Smooth muscle cell (in vitro differentiated cells): ENCODE results near the gene PAM16. TPM values are rescaled to one million over a fixed set of nuclear protein-coding genes. Genes with fewer than 3 reads are reported as not detected.

Experiments used
- DNase-seq: peaks from one replicate; lab custom pipeline; 2025; ENCODE audit not compliant: unreplicated experiment; lab: John Stamatoyannopoulos, UW
- H2AFZ ChIP-seq: fragments of 200-600 bp; sonication (generic); 2 replicates; pipeline ENCODE4 v1.6.0; 2016; ENCODE audit warnings: antibody characterized with exemption, low read depth, mild to moderate bottlenecking
- H3F3A ChIP-seq: fragments of 200-600 bp; sonication (generic); 2 replicates; pipeline ENCODE4 v1.6.0; 2017; ENCODE audit warnings: antibody characterized with exemption, low read depth
- H3K27ac ChIP-seq: fragments of 200-600 bp; sonication (generic); 2 replicates; pipeline ENCODE4 v1.5.1; 2016; ENCODE audit warnings: low read depth, mild to moderate bottlenecking
- H3K27me3 ChIP-seq: fragments of 200-600 bp; sonication (generic); 2 replicates; pipeline ENCODE4 v1.6.1; 2016; ENCODE audit warnings: low read depth, mild to moderate bottlenecking
- H3K36me3 ChIP-seq: fragments of 200-600 bp; sonication (generic); 2 replicates; pipeline ENCODE4 v1.5.1; 2016; ENCODE audit warnings: low read depth
- H3K4me1 ChIP-seq: fragments of 200-600 bp; sonication (generic); 2 replicates; pipeline ENCODE4 v1.5.1; 2016; ENCODE audit warnings: low read depth
- H3K4me2 ChIP-seq: fragments of 200-600 bp; sonication (generic); 2 replicates; pipeline ENCODE4 v1.6.0; 2016; ENCODE audit warnings: mild to moderate bottlenecking
- H3K4me3 ChIP-seq: fragments of 200-600 bp; sonication (generic); 2 replicates; pipeline ENCODE4 v1.5.1; 2016; ENCODE audit warnings: mild to moderate bottlenecking
- H3K79me2 ChIP-seq: fragments of 200-600 bp; sonication (generic); 2 replicates; pipeline ENCODE4 v1.6.0; 2016; ENCODE audit warnings: low read depth, mild to moderate bottlenecking
- H3K9ac ChIP-seq: fragments of 200-600 bp; sonication (generic); 2 replicates; pipeline ENCODE4 v1.6.0; 2016; ENCODE audit warnings: low read depth
- H3K9me3 ChIP-seq: fragments of 200-600 bp; sonication (generic); replicated peaks from 2 replicates; pipeline ENCODE4 v1.5.1; 2016; ENCODE audit warnings: low read depth
- H4K20me1 ChIP-seq: fragments of 200-600 bp; sonication (generic); 2 replicates; pipeline ENCODE4 v1.6.0; 2016; ENCODE audit warnings: low read depth
- CTCF ChIP-seq: fragments of 200-600 bp; sonication (generic); IDR thresholded peaks from 2 replicates; pipeline ENCODE4 v1.5.1; 2017; ENCODE audit warnings: borderline replicate concordance, mild to moderate bottlenecking, antibody characterized with exemption; ENCODE audit not compliant: insufficient read depth, poor library complexity, severe bottlenecking
- WGBS: methylation state at CpG from one replicate; pipeline ENCODE4 v1.1.7; 2016; ENCODE audit warnings: low lambda C conversion rate; 5-methylcytosine and 5-hydroxymethylcytosine counted together
- polyA plus RNA-seq: library from polyadenylated mRNA; unstranded; fragments of >200 nt; fragmentation: Nextera tagmentation; extraction: Ambion mirVana; gene quantifications from 2 replicates; pipeline ENCODE4 v1.2.1, GENCODE V29; 2016
- total RNA-seq: library from RNA; depleted of rRNA; stranded (reverse); fragments of >200 nt; gene quantifications from 2 replicates; pipeline ENCODE4 v1.2.3, GENCODE V29; 2014

Gene PAM16
- total and polyA plus RNA-seq, 2 experiments from 2014 or later = 29.6 to 47.7 TPM

- H3K4me3 ChIP-seq = no peak overlapping the region
- no peaks in the 10 kb centered on the region for H3K36me3 ChIP-seq
- no peak overlapping the region for H3K4me2 ChIP-seq
- no peaks in the 10 kb centered on the region for H3K9me3 ChIP-seq
- H3K4me1 ChIP-seq = no peaks in the 10 kb centered on the region
- no peaks in the 10 kb centered on the region for H3F3A ChIP-seq
- H3K27me3 ChIP-seq = no peaks in the 10 kb centered on the region
- DNase-seq = no peak
- H3K79me2 ChIP-seq = peaks cover 20% of the 10 kb centered on the region
- 96% methylated on average over 10 of the region's 10 CpGs for WGBS
- no peak for TF ChIP-seq CTCF
- H4K20me1 ChIP-seq = peaks cover 55% of the 10 kb centered on the region
- no peak overlapping the region for H3K9ac ChIP-seq
- H3K27ac ChIP-seq = no peak overlapping the region
- no peak overlapping the region for H2AFZ ChIP-seq
Observed at GRCh38 chr16:4339455-4339854, 11.7 kb downstream of the PAM16 start.

- H3K4me1 ChIP-seq = no peaks in the 10 kb centered on the region
- H3K4me2 ChIP-seq = no peak overlapping the region
- no peaks in the 10 kb centered on the region for H3K36me3 ChIP-seq
- no peaks in the 10 kb centered on the region for H3K9me3 ChIP-seq
- no peak overlapping the region for H3K27ac ChIP-seq
- peaks cover 18% of the 10 kb centered on the region for H3K79me2 ChIP-seq
- H2AFZ ChIP-seq = no peak overlapping the region
- TF ChIP-seq CTCF = no peak
- H3K4me3 ChIP-seq = no peak overlapping the region
- H3K27me3 ChIP-seq = no peaks in the 10 kb centered on the region
- H3K9ac ChIP-seq = no peak overlapping the region
- 97% methylated on average over 10 of the region's 10 CpGs for WGBS
- DNase-seq = no peak
- no peaks in the 10 kb centered on the region for H3F3A ChIP-seq
- peaks cover 55% of the 10 kb centered on the region for H4K20me1 ChIP-seq
Observed at GRCh38 chr16:4338712-4339299, 12.3 kb downstream of the PAM16 start.

GRCh38 chr16:4338125-4338582 is 13.0 kb downstream of the PAM16 start:
- Histone ChIP-seq H3K9me3 (no peaks in the 10 kb centered on the region), H3K79me2 (peaks cover 18% of the 10 kb centered on the region), H3K4me3 (no peak overlapping the region), H3K27me3 (no peaks in the 10 kb centered on the region), H3K9ac (no peak overlapping the region), H3K4me1 (no peaks in the 10 kb centered on the region), H4K20me1 (peaks cover 55% of the 10 kb centered on the region), H3K36me3 (no peaks in the 10 kb centered on the region), H2AFZ (no peak overlapping the region), H3F3A (no peaks in the 10 kb centered on the region), H3K4me2 (no peak overlapping the region), H3K27ac (no peak overlapping the region)
- WGBS = 95% methylated on average over 12 of the region's 12 CpGs
- DNase-seq = no peak
- TF ChIP-seq CTCF = no peak

GRCh38 chr16:4337540-4338088 is 13.5 kb downstream of the PAM16 start:
- Histone ChIP-seq H3K4me3 (no peak overlapping the region), H3K4me1 (no peaks in the 10 kb centered on the region), H4K20me1 (peaks cover 55% of the 10 kb centered on the region), H3F3A (no peaks in the 10 kb centered on the region), H3K9ac (no peak overlapping the region), H2AFZ (no peak overlapping the region), H3K27me3 (no peaks in the 10 kb centered on the region), H3K9me3 (no peaks in the 10 kb centered on the region), H3K79me2 (peaks cover 18% of the 10 kb centered on the region), H3K4me2 (no peak overlapping the region), H3K27ac (no peak overlapping the region), H3K36me3 (no peaks in the 10 kb centered on the region)
- no peak for DNase-seq
- TF ChIP-seq CTCF = no peak
- 90% methylated on average over 9 of the region's 12 CpGs for WGBS
